ENCODE measurements around the gene MAPK8. TPM values are rescaled to one million over a fixed set of nuclear protein-coding genes. Genes with fewer than 3 reads are reported as not detected.

MAPK8 gene
- total and polyA plus RNA-seq, 7 donors, result 17.4 to 74.5 (median 46.7) TPM

DNA sequence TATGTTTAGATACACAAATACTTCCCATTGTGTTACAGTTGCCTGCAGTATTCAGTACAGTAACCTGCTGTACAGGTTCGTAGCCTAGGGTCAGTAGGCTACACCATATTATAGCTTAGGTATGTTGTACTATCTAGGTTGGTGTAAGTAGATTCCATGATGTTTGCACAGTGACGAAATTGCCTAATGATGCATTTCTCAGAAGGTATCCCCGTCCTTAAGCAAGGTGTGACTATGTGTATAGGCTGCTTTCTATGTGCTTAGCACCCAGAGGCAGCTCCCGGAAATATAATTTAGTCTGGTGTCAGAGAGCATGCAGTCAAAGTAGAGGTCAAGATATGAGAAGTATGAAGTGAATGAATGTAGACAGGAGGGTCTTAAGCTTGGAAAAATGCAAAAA, 9.8 kb downstream of the MAPK8 start:
- Histone ChIP-seq H3K9me3 (no peaks in the 10 kb centered on the region), H3K36me3 (no peaks in the 10 kb centered on the region), H3K4me3 (no peak overlapping the region), H3K4me1 (peaks cover 0 to 37% (median 12%) of the 10 kb centered on the region in 4 donors), H3K27me3 (no peaks in the 10 kb centered on the region), H3K27ac (no peak overlapping the region)
- intact Hi-C loops (cut with DNase I), result no loop called here
- no peak for DNase-seq
- TF ChIP-seq EP300 (IDR thresholded peaks at IDR 0.05) (no peak), POLR2AphosphoS5 (IDR thresholded peaks at IDR 0.05) (no peak), POLR2A (IDR thresholded peaks at IDR 0.05) (no peak)
- TF ChIP-seq, protein P1, sequence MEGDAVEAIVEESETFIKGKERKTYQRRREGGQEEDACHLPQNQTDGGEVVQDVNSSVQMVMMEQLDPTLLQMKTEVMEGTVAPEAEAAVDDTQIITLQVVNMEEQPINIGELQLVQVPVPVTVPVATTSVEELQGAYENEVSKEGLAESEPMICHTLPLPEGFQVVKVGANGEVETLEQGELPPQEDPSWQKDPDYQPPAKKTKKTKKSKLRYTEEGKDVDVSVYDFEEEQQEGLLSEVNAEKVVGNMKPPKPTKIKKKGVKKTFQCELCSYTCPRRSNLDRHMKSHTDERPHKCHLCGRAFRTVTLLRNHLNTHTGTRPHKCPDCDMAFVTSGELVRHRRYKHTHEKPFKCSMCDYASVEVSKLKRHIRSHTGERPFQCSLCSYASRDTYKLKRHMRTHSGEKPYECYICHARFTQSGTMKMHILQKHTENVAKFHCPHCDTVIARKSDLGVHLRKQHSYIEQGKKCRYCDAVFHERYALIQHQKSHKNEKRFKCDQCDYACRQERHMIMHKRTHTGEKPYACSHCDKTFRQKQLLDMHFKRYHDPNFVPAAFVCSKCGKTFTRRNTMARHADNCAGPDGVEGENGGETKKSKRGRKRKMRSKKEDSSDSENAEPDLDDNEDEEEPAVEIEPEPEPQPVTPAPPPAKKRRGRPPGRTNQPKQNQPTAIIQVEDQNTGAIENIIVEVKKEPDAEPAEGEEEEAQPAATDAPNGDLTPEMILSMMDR (IDR thresholded peaks at IDR 0.05), result no peak
- WGBS, 2 donors, result 47 to 84% methylated on average over 4 of the region's 4 CpGs

DNA sequence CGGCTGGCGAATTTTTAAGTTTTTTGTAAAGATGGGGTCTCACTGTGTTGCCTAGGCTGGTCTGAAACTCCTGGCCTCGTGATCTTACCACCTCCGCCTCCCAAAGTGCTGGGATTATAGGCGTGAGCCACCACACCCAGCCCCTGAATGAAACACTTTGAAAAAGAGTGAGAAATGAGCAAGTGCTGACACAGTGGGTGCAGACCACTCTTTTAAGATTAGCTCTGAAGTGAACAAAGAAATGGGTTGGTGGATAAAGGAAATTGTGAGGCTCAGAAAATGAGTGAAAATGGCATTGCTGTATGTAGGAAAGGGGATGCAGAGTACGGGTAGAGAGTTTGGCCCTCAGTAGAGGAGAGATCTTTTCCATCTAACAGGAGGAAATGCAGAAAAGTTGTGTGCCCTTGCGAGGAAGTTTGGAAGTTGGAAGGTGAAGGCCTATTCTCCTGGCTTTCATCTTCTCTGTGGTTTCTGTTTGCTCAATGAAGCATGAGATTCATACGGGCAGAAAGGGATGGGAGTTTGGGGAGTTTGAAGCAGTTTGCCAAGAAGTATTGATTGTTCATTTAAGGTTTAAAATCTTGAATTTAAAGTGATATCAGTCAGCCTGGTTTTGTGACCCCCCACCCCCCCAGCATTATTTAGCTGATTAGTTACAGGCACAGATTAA, 11.0 kb downstream of the MAPK8 start:
- Histone ChIP-seq H3K4me3 (no peak overlapping the region), H3K36me3 (no peaks in the 10 kb centered on the region), H3K27ac (no peak overlapping the region), H3K27me3 (no peaks in the 10 kb centered on the region), H3K4me1 (peaks cover 0 to 33% (median 13%) of the 10 kb centered on the region in 4 donors), H3K9me3 (no peaks in the 10 kb centered on the region)
- no peak for DNase-seq
- intact Hi-C loops (cut with DNase I), result no loop called here
- TF ChIP-seq EP300 (IDR thresholded peaks at IDR 0.05) (no peak), POLR2A (IDR thresholded peaks at IDR 0.05) (no peak), POLR2AphosphoS5 (IDR thresholded peaks at IDR 0.05) (no peak)
- TF ChIP-seq, protein P1 (IDR thresholded peaks at IDR 0.05), result no peak
- WGBS, 2 donors, result 74 to 87% methylated on average over 8 of the region's 8 CpGs

DNA sequence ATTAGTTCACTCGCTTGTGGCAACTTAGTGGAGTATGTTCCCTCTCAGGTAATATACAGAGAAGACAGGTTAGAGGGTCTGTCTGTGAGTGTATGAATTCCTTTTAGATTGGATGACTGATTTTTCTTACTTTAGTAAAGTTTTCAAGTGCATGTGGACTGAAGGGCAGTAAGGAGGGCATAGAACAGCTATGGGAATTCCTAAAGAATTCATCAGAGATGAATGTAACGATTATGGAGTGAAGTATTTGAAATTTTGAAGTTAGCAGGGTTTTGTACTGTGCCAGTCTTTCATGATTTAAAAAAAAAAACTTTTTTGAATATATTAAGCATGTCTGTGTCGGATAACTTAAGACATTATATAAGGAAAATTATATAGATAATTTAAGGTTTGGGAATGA, 15.5 kb downstream of the MAPK8 start:
- Histone ChIP-seq H3K27ac (no peak overlapping the region), H3K4me3 (no peak overlapping the region), H3K27me3 (no peaks in the 10 kb centered on the region), H3K9me3 (no peaks in the 10 kb centered on the region), H3K36me3 (no peaks in the 10 kb centered on the region), H3K4me1 (peaks cover 0 to 11% (median under 1%) of the 10 kb centered on the region in 4 donors)
- DNase-seq, result no peak
- intact Hi-C loops (cut with DNase I), result no loop called here
- WGBS, 2 donors, result 95 to 96% methylated on average over 3 of the region's 3 CpGs
- TF ChIP-seq, protein P1 (IDR thresholded peaks at IDR 0.05), result no peak
- no peak for TF ChIP-seq EP300 (IDR thresholded peaks at IDR 0.05)
- TF ChIP-seq POLR2A (IDR thresholded peaks at IDR 0.05), result no peak
- TF ChIP-seq POLR2AphosphoS5 (IDR thresholded peaks at IDR 0.05), result no peak

DNA sequence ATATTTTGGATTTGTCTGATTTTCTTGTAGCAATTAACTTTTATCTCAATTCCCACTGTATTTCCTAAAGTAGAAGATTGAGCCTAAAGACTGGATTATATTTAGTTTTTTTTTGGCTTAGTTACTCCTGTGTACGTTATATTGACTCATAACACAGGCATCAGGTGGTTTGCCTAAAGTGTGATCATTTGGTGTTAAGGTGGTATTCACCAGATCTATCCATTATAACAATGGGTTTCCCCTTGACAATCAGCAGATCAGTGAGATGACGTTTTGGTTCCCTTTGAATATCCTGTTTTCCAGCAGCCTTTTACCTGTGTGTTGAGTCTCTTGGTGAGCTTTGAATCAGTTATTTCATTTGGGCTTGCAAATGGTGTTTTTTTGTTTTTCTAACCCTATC, 18.1 kb downstream of the MAPK8 start:
- H3K27ac ChIP-seq, result no peak overlapping the region
- TF ChIP-seq POLR2A (IDR thresholded peaks at IDR 0.05) (no peak), EP300 (IDR thresholded peaks at IDR 0.05) (no peak), POLR2AphosphoS5 (IDR thresholded peaks at IDR 0.05) (no peak)
- TF ChIP-seq, protein P1 (IDR thresholded peaks at IDR 0.05), result no peak
- no peak for DNase-seq
- intact Hi-C loops (cut with DNase I), result no loop called here
- no peaks in the 10 kb centered on the region for H3K36me3 ChIP-seq
- H3K4me3 ChIP-seq, result no peak overlapping the region
- 82 to 93% methylated on average over 2 of the region's 2 CpGs for WGBS, 2 donors
- H3K27me3 ChIP-seq, result no peaks in the 10 kb centered on the region
- H3K4me1 ChIP-seq, result peaks cover 0 to 13% (median 4%) of the 10 kb centered on the region in 4 donors
- H3K9me3 ChIP-seq, result no peaks in the 10 kb centered on the region

DNA sequence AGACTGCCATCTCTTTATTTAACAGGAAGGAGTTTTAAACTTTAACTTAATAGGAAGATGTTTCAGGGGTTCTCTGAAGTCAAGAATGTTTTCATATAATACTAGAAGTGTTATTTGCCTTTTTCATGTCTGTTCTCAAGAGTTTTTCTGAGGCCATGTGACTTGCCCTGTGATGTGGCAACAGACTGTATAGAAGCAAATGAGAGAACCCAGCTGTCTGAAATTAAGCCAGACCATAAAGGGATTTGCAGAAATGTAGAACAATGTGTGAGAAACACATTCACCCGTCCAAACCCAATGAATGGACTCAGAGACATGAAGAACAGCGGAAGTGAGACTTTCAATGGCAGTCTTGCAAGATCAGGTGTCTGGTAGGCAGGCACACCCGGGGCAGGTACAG, 23.8 kb downstream of the MAPK8 start:
- intact Hi-C loops (cut with DNase I), result no loop called here
- WGBS, 2 donors, result 82 to 93% methylated on average over 3 of the region's 3 CpGs
- H3K27ac ChIP-seq, result no peak overlapping the region
- no peak for DNase-seq
- no peak overlapping the region for H3K4me3 ChIP-seq
- peaks cover 0 to 26% (median 3%) of the 10 kb centered on the region in 4 donors for H3K4me1 ChIP-seq
- TF ChIP-seq, protein P1 (IDR thresholded peaks at IDR 0.05), result no peak
- no peak for TF ChIP-seq EP300 (IDR thresholded peaks at IDR 0.05)
- no peak for TF ChIP-seq POLR2AphosphoS5 (IDR thresholded peaks at IDR 0.05)
- no peak for TF ChIP-seq POLR2A (IDR thresholded peaks at IDR 0.05)
- H3K9me3 ChIP-seq, result no peaks in the 10 kb centered on the region
- H3K27me3 ChIP-seq, result no peaks in the 10 kb centered on the region
- no peaks in the 10 kb centered on the region for H3K36me3 ChIP-seq
